CD4-positive, alpha-beta T cell (primary cell): ENCODE data around the gene PPP2R2C. TPM values are rescaled to one million over a fixed set of nuclear protein-coding genes. Genes with fewer than 3 reads are reported as not detected.

Source experiments
- ATAC-seq: fragments of 200-7000 bp; cut with Tn5 transposase; one replicate; pipeline ENCODE4 v1.10.0; 2022; ENCODE audit warnings: mild to moderate bottlenecking; ENCODE audit not compliant: poor library complexity
- CTCF ChIA-PET: fragments of 350-600 bp; sonication (Branson Sonifier 250); formaldehyde crosslinking; loops from one replicate; lab custom pipeline; 2021; ENCODE audit warnings: antibody characterized with exemption, inconsistent platforms; lab: Charles Lee
- POLR2A ChIA-PET: fragments of 350-600 bp; sonication (Branson Sonifier 250); formaldehyde crosslinking; loops from one replicate; lab custom pipeline; 2021; ENCODE audit warnings: antibody characterized with exemption, inconsistent platforms; lab: Charles Lee
- DNase-seq, 14 experiments: peaks; one replicate each; pipeline ENCODE4 v3.0.0-alpha.2; 2013 to 2020; ENCODE audit warnings: mixed read lengths in 2 of 14
- H3K27ac ChIP-seq, 2 donors: one replicate each; pipeline versions ENCODE4 v1.5.1 to v1.7.0; 2013; ENCODE audit warnings: low read length in 2 of 2, low read depth in 1 of 2, mild to moderate bottlenecking in 1 of 2
- H3K27me3 ChIP-seq, 2 experiments: 1 replicate in 1 of 2; 2 replicates in 1 of 2; pipeline versions ENCODE4 v1.6.1 to v1.7.0; 2013; ENCODE audit warnings: low read length in 2 of 2, control low read depth in 1 of 2, mild to moderate bottlenecking in 1 of 2, moderate library complexity in 1 of 2; ENCODE audit not compliant: insufficient read depth in 2 of 2, control insufficient read depth in 1 of 2
- H3K36me3 ChIP-seq: one replicate; pipeline ENCODE4 v1.6.1; 2013; ENCODE audit warnings: low read length, control low read depth; ENCODE audit not compliant: insufficient read depth
- H3K4me1 ChIP-seq: one replicate; pipeline ENCODE4 v1.6.1; 2013; ENCODE audit warnings: low read length, control low read depth; ENCODE audit not compliant: insufficient read depth
- H3K4me3 ChIP-seq: one replicate; pipeline ENCODE4 v1.5.1; 2013; ENCODE audit warnings: mild to moderate bottlenecking, low read length, moderate library complexity
- H3K9me3 ChIP-seq, 2 experiments: 1 replicate in 1 of 2; 2 replicates in 1 of 2; pipeline versions ENCODE4 v1.6.1 to v1.7.0; 2013; ENCODE audit warnings: low read length in 2 of 2, mild to moderate bottlenecking in 2 of 2, control low read depth in 1 of 2, moderate library complexity in 1 of 2; ENCODE audit not compliant: control insufficient read depth in 1 of 2, insufficient read depth in 1 of 2
- H3K27ac Mint-ChIP-seq: one replicate; pipeline ENCODE4 v1.8.0; 2020; ENCODE audit warnings: mixed read lengths
- H3K27me3 Mint-ChIP-seq: one replicate; pipeline ENCODE4 v1.8.0; 2021; ENCODE audit warnings: mixed read lengths
- H3K36me3 Mint-ChIP-seq: one replicate; pipeline ENCODE4 v1.8.0; 2021; ENCODE audit warnings: low read depth, mixed read lengths
- H3K4me1 Mint-ChIP-seq: one replicate; pipeline ENCODE4 v1.8.0; 2021; ENCODE audit warnings: low read depth, mixed read lengths
- H3K4me3 Mint-ChIP-seq: one replicate; pipeline ENCODE4 v1.8.0; 2020; ENCODE audit warnings: mild to moderate bottlenecking, mixed read lengths
- H3K9me3 Mint-ChIP-seq: one replicate; pipeline ENCODE4 v1.8.0; 2020; ENCODE audit warnings: mixed read lengths
- intact Hi-C, 2 experiments: fragments of 100-400 bp; cut with DNase I in 1 of 2; cut with micrococcal nuclease in 1 of 2; formaldehyde crosslinking; loops; one replicate each; pipeline versions ENCODE4 v1.15.1 to v1.9.0; 2023 to 2025; cut with DNase I, micrococcal nuclease
- total RNA-seq, 174 experiments: library from RNA in 2 of 174; stranded (reverse) in 2 of 174; gene quantifications; one replicate each; pipeline ENCODE4 v1.2.3 and lab custom pipeline; 2021 to 2026
- TF ChIP-seq, protein P1 (sequence below): fragments of 200-600 bp; IDR thresholded peaks from one replicate; pipeline ENCODE4 v1.8.0; 2022; ENCODE audit warnings: antibody characterized with exemption, mild to moderate bottlenecking

The PPP2R2C gene
- total RNA-seq, 2 experiments from 2014 or later = not detected

DNA sequence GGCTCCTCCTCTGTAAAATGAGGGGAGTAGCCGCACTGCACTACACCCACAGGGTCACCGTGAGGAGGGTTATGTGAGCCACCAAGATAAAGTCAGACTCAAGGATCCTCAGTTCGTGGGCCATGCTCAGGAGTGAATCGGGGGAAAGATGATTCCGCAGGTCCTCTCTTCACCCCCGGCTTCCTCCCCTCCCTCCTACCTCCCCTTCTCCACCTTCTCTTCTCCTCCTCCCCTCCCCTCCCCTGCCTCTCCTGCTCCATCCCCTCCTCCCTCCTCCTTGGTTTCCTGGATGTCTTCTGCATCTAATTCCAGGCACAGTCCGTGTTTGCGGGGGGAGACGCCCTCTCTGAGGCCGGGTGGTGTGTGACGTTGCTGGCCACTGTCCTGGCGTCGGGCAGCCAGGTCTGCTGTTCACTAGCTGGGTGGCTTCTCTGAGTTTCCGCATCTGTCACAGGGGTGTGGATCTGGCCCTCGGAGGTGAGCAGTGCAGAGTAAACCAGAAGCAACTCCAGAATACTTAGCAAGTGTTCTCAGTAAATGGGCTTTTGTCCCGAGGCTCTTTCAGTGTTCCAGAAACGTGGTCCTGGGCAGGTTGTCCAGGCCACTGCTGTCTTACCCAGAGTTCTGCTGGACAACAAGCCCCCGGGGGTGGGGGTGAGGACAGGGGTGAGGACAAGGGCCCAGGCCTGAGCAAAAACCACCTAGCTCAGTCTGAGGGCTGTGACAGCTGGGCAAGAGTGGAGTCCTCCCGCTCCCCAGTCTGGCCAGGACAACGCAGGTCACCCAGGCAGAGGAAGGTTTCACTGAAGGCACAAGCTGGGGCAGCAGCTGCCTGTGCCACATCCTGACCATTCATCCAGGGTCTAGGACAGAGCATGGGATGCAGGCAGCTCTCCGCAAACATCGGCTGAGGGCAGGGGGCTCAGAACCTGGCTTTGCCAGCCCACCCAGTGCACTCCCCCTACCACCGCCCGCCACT, 92.4 kb downstream of the PPP2R2C start:
- no peaks in the 10 kb centered on the region for H3K9me3 Mint-ChIP-seq
- ChIA-PET POLR2A (no interaction called here), CTCF (no interaction called here)
- no peaks in the 10 kb centered on the region for H3K4me1 Mint-ChIP-seq
- no peaks in the 10 kb centered on the region for H3K36me3 Mint-ChIP-seq
- no peak overlapping the region for H3K4me3 Mint-ChIP-seq
- Histone ChIP-seq H3K4me3 (no peak overlapping the region), H3K4me1 (no peaks in the 10 kb centered on the region), H3K27ac (no peak overlapping the region), H3K9me3 (peaks cover 0 to 5% of the 10 kb centered on the region in 2 experiments), H3K27me3 (peaks cover 3 to 10% of the 10 kb centered on the region in 2 experiments), H3K36me3 (no peaks in the 10 kb centered on the region)
- ATAC-seq (no peak), DNase-seq (no peak)
- intact Hi-C loops = no loop called here
- no peak overlapping the region for H3K27ac Mint-ChIP-seq
- TF ChIP-seq, protein P1, sequence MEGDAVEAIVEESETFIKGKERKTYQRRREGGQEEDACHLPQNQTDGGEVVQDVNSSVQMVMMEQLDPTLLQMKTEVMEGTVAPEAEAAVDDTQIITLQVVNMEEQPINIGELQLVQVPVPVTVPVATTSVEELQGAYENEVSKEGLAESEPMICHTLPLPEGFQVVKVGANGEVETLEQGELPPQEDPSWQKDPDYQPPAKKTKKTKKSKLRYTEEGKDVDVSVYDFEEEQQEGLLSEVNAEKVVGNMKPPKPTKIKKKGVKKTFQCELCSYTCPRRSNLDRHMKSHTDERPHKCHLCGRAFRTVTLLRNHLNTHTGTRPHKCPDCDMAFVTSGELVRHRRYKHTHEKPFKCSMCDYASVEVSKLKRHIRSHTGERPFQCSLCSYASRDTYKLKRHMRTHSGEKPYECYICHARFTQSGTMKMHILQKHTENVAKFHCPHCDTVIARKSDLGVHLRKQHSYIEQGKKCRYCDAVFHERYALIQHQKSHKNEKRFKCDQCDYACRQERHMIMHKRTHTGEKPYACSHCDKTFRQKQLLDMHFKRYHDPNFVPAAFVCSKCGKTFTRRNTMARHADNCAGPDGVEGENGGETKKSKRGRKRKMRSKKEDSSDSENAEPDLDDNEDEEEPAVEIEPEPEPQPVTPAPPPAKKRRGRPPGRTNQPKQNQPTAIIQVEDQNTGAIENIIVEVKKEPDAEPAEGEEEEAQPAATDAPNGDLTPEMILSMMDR = no peak
- H3K27me3 Mint-ChIP-seq = peaks cover 44% of the 10 kb centered on the region

DNA sequence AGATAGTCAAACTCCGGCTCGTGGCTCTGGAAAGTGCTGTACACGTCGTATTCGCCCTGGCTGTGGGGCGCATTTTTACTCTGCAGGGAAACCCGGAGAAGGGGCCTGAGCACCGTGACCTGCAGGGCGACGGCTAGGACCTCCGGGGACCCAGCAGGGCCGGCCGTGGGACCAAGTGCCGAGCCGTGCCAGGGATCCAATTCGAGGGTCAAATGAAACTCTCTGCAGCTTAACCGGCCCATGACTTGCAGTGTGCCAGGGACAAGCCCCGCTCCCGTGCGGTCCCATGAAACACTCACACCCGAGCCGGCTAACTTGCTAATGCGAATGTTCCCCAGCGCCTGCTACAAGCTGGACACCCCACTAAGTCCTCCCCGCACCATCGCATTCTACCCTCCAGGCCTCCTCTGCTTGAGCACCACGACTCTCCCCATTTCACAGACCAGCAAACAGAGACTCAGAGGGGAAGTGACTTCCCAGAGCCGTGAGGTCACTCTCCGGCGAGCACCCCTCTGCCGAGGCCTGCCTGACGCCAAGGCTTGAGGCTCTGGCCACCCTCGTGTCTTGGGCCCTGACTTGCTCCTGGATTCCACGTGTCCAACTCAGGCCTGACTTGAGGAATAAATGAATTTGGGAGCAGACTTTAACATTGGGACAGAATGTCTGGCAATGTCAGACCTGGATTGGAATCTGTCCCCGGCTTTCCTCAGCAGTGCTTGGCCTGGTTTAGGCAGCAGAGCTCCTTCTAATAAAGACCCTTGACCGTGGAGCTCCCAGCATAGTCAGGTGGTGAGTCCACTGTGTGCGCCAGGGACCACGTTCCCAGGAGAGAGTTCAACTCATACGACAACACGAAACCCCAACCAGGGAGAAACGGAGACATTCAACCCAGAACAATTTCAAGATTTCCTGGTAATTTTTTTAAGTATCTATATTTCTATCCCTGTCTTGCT, 93.6 kb downstream of the PPP2R2C start:
- TF ChIP-seq, protein P1 = no peak
- peaks cover 3 to 10% of the 10 kb centered on the region in 2 experiments for H3K27me3 ChIP-seq

More for the DNA sequence above, 93.6 kb downstream of the PPP2R2C start:
- ChIA-PET POLR2A (no interaction called here), CTCF (no interaction called here)
- no peaks in the 10 kb centered on the region for H3K36me3 Mint-ChIP-seq
- Histone ChIP-seq H3K27ac (no peak overlapping the region), H3K36me3 (no peaks in the 10 kb centered on the region), H3K4me3 (no peak overlapping the region), H3K4me1 (no peaks in the 10 kb centered on the region), H3K9me3 (peaks cover 0 to 5% of the 10 kb centered on the region in 2 experiments)
- H3K27ac Mint-ChIP-seq = no peak overlapping the region
- H3K27me3 Mint-ChIP-seq = peaks cover 35% of the 10 kb centered on the region
- H3K4me1 Mint-ChIP-seq = no peaks in the 10 kb centered on the region
- no peak for DNase-seq
- no peak for ATAC-seq
- intact Hi-C loops = no loop called here
- no peaks in the 10 kb centered on the region for H3K9me3 Mint-ChIP-seq
- no peak overlapping the region for H3K4me3 Mint-ChIP-seq
